Cardiac septum (tissue), 1 donor: ENCODE data around the gene ARAP1. TPM values are rescaled to one million over a fixed set of nuclear protein-coding genes. Genes with fewer than 3 reads are reported as not detected.

Source experiments
- DNase-seq: peaks from one replicate; pipeline ENCODE4 v3.0.0-alpha.2; 2020; ENCODE audit warnings: low spot score
- intact Hi-C: fragments of 100-400 bp; cut with DNase I; formaldehyde crosslinking; loops from one replicate; pipeline ENCODE4 v1.14.0; 2022
- total RNA-seq: library from RNA; stranded (reverse); fragmentation: NEBNext Ultra II Directional; extraction: Animal tissue kit (Norgen Biotek cat#: 25700); gene quantifications from one replicate; pipeline ENCODE4 v1.2.1, GENCODE V29; 2021
- donor health status: DM: no; HTN: no; CAD: no.

The ARAP1 gene
- total RNA-seq, 1 donor from 2014 or later = 46.3 TPM

DNA sequence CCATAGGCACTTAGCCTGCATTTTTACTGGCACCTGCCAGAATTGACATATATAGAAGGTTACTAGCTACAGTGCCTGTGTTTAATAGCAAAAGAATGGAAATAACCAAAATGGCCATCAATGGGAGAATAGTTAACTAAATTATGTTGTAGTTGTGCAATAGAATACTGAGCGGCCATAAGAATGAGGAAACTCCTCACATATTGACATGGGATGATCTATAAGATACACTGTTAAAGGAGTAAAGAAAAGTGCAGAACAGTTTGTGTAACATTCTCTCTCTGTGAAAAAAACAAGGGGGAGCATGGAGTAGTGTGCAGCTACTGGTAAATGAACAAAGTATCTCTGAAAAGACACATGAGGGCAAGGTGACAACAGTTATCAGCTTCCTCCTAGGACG is 21.5 kb downstream of the ARAP1 start:
- intact Hi-C loops = no loop called here

DNA sequence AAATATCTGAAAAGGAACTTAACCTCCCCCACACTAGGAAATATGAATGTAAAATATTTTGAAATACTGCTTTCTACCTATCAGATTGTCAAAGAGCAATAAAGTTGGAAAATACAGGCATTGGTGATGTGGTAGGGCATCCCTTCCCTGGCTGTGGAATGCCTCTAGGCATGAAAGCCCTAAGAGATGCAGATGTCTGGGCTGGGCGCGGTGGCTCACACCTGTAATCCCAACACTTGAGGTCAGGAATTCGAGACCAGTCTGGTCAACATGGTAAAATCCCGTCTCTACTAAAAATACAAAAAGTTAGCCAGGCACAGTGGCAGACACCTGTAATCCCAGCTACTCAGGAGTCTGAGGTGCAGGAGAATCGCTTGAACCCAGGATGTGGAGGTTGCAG is 22.0 kb downstream of the ARAP1 start:
- DNase-seq = no peak
- intact Hi-C loops = no loop called here

More for the DNA sequence above, 21.5 kb downstream of the ARAP1 start:
- DNase-seq = no peak

DNA sequence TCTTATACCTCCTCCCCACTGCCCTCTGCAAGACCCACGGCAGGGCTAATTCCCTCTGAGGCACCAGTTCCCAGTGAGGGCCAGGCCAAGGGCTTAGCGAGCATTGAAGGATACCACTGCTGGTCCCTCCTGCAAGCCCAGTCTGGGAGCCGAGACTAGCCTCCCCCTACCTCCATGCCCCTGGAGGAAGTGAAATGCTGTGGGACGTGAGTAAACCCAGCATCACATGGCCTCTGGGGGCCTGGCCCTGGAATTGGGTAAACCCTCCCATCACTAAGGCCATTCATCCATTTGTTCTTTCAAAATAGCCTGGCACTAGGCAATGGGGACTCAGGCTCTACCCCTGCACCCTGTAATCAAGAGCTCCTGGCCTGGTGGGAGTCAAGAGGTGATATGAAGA is 24.7 kb downstream of the ARAP1 start:
- no peak for DNase-seq
- intact Hi-C loops = no loop called here

DNA sequence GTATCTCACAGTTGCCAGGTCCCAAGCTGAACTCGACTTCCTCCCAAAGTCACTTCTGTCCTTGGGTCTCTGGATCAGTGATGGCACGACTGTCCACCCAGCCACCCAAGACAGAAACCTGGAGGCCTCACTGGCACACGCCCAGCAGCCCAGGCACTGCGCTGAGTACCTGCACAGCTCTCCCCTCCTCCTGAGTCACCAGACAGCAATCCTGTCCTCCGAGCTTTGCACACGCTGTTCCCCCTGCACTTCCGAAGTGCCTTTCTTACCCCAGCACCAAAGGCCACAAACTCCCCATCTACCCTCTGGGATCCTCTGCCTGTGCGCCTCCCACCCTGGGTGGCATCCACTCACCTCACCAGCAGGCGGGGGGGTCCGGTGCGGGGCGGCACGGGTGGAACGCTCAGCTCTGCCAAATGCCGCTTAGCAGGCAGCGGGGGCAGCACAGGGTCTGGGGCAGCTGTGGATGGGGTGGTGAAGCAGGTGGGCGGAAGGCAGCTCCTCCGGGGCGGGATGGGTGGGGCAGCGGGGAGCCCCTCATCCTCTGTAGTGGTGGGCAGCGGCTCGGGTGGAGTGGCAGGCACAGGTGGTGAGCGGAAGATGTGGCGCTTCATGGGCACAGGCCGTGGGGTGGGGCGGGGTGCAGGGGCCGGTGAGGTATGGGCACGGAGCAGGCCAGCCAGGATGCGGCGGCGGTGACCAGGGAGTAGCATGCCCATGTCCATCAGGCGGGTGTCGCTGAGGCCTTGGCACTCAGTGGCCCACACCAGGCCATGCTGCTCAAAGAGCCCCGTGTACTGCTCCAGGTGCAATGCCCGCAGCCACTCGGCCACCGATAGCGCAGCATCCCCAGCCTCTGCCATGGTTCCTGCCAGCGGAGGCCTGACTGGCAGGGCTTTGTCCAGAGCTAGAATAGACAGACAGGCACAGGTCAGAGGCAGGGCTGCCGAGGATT is 25.7 kb downstream of the ARAP1 start:
- DNase-seq = no peak
- intact Hi-C loops = no loop called here

DNA sequence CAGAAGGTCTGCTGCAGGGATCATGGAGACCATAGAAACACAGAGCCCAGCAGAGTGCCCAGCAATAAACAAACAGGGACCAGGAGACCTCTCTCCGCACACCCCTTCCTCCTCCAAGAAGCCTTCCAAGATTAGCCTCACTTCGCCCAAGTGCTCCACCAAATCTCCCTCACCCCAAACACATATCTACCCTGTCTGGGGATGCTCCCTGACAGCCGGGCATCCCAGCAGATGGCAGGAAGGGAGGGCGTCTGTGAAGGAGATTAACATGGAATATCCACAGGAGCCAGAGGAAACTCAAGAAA is 26.5 kb downstream of the ARAP1 start:
- no peak for DNase-seq
- intact Hi-C loops = no loop called here

DNA sequence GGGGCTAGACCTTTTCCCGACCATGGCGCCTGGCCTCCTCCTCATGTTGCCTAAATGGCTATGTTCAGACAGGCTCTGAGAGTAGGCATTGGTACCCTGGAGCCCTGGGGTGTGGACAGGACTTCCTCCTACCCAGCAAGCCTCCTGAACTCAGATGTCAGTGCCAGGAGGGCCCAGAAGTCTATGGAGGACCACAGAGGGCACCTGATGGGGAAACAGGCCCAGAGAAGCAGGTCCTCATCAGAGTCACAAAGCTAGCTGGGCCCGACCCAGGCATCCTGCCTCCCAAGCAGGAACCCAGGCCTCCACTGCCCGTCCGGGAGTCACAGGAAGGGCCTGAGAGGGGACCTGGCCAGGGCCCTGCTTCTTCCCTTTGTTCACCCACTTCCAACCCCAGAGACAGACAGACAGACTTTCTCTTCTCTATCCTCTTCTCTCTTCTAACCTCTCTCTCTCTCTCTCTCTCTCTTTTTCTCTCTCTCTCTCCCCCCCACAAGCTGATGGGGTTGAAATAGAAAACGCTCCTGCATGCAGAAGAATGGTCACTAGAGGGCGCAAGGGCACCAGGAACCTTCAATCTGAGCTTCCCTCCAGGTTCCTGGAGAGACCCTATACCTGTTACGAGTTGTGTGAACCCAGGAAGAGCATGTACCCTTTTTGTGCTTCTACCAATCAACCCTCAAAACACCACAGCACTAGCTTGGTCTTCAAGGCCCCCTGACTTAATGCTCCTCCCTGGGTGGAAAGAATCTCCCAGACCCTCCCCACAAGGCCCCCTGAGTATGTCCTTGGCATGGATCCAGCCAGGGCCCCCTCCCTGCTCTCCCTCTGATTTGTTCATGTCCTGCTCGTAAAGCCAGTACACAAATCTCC is 27.1 kb downstream of the ARAP1 start:
- no peak for DNase-seq
- intact Hi-C loops = loop anchor here (5.0 kb wide), 1 partner anchor 452 kb away; no protein-coding TSS in a partner anchor

DNA sequence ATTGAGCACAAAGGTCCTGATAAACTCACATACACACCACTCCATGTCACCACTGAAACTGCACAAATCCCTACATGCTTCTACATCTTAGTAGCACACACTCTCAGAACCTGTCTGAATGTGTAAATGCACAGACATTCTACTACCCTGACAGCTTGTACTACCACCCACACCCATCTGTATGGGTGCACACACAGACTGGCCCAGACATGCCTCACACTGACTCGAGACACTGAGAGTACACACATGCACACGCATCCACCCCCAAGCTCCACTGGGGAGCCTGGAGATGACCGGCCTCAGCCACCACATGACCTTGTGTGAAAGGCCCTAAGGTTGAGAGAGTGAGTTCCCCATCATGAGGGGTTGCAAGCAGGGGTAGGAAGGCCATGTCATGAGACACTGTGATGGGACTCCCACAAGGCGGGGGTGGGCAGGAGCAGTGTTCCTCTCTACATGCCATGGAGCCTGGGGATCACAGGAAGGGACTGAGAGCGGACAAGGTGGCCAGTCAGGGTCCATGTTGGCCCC is 28.1 kb downstream of the ARAP1 start:
- intact Hi-C loops = loop anchor here (5.0 kb wide), 1 partner anchor 453 kb away; no protein-coding TSS in a partner anchor

DNA sequence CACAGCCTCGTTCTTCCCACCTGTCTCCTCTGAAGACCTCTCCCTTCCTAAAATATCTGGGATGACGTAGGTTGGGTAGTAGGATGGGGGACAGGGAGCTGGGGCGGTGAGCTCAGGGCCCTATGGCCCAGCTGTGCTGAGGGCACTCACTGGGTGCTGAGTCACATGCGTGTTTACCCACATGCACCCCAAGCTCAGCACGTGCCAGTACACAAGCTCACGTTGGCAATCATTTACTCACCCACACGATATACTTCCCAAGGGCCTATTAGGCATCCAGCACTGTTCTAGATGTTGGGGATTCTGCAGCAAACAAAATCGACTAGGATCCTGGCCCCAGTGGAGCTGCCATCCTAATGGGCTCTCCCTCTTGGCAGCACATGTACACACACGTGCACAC is 28.7 kb downstream of the ARAP1 start:
- intact Hi-C loops = loop anchor here (1.0 to 5.0 kb wide), 2 partner anchors 70 to 454 kb away; no protein-coding TSS in a partner anchor
- DNase-seq = no peak

More for the DNA sequence above, 28.1 kb downstream of the ARAP1 start:
- DNase-seq = no peak

DNA sequence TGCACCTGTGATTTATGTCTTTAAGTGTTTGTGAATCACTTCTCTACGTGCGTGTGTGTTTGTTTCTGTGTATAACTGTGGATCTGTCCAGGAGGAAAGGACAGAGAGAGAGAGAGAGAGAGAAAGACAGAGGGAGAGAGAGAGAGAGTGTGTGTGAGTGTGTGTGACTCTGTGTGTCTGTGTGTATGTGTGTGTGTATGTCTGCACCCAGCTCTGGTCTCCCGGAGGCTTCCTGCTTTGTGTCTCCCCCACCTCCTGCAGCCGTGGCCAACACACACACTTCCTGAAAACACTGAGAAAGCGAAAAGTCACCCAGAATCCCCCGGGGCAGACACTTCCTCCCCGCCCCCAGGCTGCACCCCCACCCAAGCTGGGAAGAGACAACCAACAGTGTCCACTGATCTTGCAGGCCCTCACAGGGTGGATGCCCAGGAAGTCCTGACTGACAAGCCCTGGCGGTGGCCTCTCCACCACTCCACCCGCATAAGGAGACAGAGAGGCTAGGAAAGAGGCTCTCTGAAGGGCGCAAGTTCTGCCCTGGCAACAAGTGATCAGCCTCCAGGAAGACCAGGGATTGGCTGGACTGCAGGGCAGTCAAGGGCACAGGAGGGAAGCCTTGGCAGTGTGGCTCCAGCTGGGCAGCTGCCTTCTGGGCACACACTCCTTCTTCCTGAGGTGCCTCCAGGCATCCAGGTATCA is 30.0 kb downstream of the ARAP1 start:
- intact Hi-C loops = loop anchor here (5.0 kb wide), 1 partner anchor 455 kb away; no protein-coding TSS in a partner anchor
- DNase-seq = peak; percentile 95

DNA sequence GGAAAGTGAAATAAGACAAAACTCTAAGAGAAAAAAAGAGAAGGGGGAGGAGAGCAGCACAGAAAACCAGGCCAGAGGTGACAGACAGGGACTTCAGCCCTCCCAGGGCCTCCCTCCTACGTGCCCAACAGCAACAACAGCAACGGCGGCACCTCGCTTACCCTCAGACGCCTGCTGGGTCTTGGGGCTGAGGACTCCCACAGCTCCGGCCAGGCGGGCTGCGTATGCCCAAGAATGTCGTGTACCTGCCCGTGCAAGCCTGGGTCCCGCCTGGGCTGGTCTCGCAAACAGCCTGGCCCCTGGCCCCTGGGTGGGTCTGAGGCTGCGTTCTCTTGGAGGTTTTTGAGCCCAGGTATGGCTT is 30.5 kb downstream of the ARAP1 start:
- DNase-seq = no peak
- intact Hi-C loops = loop anchor here (5.0 kb wide), 1 partner anchor 456 kb away; no protein-coding TSS in a partner anchor

DNA sequence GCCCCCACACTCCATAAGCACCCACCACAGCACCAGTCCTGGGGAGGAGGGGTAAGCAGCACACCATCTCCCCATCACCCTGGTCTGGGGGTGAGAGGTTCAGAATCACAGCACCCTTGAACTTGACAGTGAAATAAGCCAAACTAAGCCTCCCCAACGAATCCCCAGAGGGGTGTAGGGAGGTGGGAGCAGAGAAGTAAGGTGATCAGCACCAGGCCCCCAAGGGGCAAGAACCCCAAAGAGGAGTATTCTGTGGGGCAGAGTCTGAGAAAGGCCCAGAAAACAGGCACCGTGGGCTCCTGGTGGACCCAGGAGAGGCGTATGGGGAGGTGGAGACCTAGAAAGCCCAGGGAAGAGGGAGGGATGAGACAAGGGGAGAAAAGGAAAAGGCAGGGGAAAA is 30.9 kb downstream of the ARAP1 start:
- intact Hi-C loops = loop anchor here (5.0 kb wide), 1 partner anchor 456 kb away; no protein-coding TSS in a partner anchor
- DNase-seq = no peak

DNA sequence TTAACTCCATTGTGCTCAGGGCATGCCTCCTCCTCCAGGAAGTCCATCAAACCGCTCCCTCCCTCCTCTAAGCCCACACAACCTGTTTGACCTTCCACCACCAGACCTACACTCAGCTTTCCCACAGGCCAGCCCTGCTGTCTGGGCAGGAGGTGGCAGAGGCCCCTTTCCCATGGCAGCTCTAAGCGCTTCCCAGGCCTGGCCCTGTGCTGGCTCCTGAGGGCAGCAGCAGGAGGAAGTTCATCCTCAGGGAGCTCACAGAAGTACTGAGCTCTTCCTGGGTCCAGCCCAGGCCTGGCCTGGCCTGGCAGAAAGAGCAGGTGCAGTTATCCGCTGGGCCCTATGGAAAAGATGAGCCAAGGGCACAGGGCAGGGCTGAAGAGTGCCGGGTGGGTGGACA is 31.4 kb downstream of the ARAP1 start:
- DNase-seq = no peak
- intact Hi-C loops = loop anchor here (5.0 kb wide), 1 partner anchor 457 kb away; no protein-coding TSS in a partner anchor

DNA sequence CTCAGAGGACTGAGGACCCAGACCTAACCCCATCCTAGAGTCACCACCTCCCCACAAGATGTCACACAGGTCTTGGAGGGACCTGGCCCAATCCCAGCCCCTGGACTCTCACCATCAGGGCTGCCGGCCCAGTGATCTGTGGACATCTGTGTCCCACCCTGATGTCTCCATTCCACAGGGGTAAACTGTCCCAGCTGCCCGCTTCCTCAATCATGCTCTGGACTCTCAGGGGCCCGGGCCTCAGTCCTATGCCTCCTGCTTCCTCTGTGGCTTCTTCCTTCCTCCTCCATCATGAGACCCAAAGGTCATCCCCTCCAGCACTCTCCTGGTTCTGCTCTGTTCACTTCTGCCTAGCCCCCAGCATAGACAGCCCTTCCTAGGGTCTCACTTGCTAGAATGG is 32.2 kb downstream of the ARAP1 start:
- intact Hi-C loops = loop anchor here (5.0 kb wide), 1 partner anchor 457 kb away; no protein-coding TSS in a partner anchor
- peak; percentile 85 for DNase-seq

DNA sequence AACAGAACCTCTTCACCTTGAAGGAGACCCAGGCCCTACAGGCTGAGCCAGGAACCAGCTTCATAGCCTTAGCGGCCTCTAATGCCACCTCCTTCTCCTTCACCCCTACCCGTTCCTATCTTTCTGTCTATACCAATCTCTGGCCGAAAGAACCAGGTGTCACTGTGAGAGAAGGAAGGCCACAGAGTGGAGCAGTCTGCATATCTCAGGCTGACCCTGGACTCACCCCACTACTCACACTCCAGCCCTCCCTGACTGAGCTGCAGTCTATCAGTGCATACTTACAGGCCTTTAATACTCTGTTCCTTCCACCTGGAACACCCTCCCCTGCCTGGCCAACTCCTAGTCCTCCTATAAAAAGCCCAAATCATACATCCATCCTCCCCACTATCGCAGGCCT is 32.7 kb downstream of the ARAP1 start:
- intact Hi-C loops = no loop called here
- DNase-seq = no peak

DNA sequence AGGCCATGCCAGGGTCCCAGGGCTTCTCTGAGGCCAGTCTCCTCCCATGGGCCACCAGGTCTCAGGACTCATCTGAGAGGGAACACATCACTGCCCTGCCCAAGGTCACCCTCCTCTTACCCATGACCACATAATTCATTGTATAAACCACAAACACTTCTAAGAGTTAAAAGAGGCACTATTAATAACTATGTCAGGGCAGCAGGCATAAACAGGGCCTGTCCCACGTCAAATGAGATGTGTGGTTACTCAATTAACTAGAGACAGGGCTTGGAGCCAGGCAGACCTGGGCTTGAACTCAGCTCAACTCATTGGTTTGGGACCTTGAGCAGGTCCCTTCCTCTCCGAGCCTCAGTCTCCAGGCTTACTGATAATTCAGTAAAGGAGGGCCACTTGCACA is 33.1 kb downstream of the ARAP1 start:
- intact Hi-C loops = no loop called here

DNA sequence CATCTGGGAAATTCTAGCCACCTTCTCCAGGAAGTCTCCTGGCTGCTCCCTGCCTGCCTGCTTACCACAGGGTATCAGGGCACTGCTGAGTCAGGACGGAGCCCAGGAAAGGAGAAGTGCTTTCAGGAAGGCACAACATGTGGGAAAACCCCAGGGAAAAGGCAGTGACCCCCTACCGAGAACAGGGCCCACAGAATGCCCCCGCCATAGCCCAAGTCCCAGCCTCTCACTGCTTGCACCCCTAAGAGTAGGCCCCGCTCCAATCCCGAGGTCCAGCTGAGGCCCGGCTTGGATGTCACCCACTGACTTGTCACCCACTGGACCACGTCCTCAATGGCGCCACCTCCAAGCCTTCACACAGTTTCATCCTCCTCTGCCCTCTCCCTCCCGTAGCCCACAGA is 34.1 kb downstream of the ARAP1 start:
- DNase-seq = peak; percentile 86
- intact Hi-C loops = no loop called here

More for the DNA sequence above, 33.1 kb downstream of the ARAP1 start:
- no peak for DNase-seq

DNA sequence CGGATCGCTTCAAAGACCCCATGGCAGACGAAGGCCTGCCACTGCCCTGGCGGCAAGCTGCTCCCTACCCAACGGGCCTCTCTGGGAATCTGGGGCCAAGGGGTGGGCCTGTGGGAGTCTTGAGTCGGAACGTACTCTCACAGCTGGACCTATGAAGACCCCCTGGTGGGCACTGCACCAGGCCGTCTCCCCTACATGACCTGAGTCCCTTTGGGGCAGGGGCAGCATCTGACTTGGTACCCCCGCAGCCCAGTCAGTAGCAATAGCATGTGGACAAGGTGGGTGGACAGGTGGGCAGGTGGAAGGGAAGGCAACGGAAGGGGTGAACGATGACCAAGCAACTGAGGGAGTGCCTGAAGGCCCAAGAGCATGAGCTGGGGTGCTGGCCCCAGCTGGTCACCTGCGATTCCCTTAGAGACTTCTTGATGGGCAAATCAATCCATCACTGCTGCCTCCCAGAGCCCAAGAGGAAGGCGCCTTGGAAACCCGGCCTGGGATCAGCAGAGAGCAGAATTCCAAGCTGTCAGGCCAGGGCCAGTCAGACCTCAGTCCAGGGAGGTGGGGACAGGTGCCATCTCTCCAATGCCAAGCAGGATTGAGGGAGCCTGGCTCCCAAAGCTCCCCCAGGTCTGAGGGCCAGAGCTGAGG is 35.3 kb downstream of the ARAP1 start:
- no peak for DNase-seq
- intact Hi-C loops = no loop called here

DNA sequence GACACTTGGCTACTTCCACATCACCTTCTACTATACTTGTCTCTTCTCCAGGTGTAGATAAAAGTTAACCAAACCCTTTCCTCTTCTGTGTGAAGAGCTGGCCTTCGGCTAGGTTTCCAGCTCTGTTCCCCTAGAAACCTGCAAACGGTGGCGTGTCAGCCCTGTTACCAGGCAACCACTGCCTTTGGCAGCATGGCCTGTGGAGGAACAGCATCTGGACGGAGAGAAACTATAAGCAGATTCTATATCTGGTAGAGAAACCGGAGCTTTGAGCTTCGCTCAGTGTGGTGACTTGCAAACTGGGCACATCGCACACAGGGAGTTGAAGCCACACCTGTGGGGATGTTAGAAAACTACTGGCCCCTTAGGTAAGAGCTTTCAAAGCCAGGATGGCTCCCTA is 35.9 kb downstream of the ARAP1 start:
- no peak for DNase-seq
- intact Hi-C loops = no loop called here

DNA sequence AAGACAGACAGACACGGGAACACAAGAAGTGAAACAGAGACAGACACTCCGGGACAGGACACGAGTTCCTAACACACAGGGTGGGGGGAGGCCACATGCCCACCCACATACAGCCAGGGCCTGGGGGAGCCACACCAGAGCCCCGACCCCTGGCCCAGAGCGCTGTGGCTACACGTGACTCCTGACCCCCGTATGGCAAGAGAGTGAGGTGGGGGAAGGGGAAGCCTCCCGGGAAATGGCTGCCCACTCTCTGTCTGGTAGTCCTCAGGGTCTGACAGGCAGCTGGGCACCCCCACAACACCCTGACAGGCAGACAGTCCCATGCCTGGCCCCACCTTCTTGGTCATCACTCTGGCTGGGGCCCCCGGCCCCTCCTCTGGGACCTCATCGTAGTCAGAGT is 39.4 kb downstream of the ARAP1 start:
- intact Hi-C loops = no loop called here
- DNase-seq = no peak
